ENCODE measurements around the gene SSBP4.

Gene SSBP4

DNA sequence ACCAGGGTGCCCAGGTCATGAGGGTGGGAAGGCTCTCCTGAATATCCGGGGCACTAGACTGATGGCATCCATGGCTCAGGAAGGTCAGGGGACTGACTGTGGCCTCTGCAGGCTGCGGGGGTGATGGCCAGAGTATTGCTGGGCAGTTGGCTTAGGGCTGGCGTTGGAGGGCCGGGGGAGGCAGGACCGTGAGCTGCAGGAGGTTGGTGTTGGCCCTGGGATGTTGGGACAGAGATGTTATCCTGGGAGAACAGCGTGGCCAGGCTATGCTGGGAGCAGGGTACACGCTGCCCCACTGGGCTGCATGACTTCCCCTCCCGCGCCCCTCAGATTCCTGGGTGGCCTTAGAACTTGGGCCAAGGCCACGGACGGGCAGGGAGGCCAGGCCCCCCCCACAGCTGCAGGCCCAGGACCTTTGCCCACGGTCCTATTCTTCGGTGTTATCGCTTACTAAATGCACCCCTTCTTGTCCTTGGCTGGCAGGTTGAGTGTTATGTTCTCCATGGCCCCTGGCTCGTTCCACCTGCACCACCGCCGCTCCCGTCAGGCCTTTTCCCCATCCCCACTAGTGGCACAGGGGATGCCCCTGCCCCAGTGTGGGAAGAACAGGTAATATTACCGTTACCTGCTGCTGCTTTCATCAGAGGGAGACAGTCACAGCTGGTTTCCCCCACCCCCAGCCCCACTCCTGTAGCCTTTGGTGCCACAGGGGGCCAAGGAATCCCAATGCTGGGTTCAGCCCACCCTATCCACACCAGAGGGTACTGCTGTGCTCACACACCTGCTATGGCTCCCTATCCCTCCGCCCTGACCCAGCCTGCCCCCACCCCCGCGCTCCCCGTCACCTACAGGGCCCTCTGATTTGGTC is 22.0 kb downstream of the SSBP4 start (continued):
- TF ChIP-seq, protein P1, sequence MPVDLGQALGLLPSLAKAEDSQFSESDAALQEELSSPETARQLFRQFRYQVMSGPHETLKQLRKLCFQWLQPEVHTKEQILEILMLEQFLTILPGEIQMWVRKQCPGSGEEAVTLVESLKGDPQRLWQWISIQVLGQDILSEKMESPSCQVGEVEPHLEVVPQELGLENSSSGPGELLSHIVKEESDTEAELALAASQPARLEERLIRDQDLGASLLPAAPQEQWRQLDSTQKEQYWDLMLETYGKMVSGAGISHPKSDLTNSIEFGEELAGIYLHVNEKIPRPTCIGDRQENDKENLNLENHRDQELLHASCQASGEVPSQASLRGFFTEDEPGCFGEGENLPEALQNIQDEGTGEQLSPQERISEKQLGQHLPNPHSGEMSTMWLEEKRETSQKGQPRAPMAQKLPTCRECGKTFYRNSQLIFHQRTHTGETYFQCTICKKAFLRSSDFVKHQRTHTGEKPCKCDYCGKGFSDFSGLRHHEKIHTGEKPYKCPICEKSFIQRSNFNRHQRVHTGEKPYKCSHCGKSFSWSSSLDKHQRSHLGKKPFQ (tag by site-specific recombination; IDR thresholded peaks at IDR 0.05), result no peak
- TF ChIP-seq ZEB2 (tag by site-specific recombination; IDR thresholded peaks at IDR 0.05), result no peak
- TF ChIP-seq GLIS2 (tag by site-specific recombination; IDR thresholded peaks at IDR 0.05), result 0 out of 2 replicates have a peak, but pooled peaks have one; percentile 7

DNA sequence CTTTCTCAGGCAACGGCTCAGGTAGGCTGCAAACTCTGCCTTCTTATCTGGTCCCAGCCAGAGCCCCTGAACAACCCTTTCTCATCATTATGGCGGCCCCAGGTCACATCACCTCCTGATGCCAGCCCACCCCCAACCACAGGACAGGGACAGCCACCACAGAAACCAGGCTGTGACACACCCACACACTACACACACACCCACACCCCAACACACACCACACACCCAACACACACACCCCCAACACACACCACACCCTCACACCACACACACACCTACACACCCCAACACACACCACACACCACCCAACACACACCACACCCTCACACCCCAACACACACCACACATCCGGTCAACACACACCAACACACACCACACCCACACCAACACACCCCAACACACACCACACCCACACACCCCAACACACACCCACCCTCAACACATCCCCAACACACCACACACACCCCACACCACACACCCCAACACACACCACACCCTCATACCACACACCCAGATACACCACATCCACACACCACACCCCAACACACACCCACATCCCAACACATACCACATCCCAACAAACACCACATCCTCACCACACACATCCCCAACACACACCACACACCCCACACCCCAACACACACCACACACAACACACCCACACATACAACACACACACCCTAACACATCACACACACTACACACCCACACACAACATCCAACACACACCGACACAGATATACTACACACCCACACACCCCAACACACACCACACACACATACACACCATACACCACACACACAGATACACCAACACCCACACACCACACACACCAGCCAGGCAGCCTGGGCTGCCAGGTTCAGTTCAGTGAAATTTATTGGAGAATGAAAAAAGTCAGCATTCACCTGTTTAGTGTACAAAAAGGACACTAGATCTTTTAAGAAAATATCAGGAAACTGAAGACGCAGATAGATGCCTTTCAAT is 22.9 kb downstream of the SSBP4 start:
- Histone ChIP-seq H3K27ac (ENCODE audit: extremely low read depth, low read depth, low read length) (no peak overlapping the region), H3K36me3 (ENCODE audit: control insufficient read depth in 2 of 2, insufficient read depth in 1 of 2, low read length in 2 of 2) (peaks cover 0 to 35% of the 10 kb centered on the region in 2 experiments; a peak in 2 of 3 replicates), H3K4me3 (ENCODE audit: low read depth, low read length) (no peak overlapping the region), H3K9me3 (ENCODE audit: control insufficient read depth, insufficient read depth, low read depth, low read length) (no peaks in the 10 kb centered on the region), H3K4me1 (ENCODE audit: control insufficient read depth, insufficient read depth, low read length) (peaks cover 9% of the 10 kb centered on the region)
- CTCF ChIA-PET, result interaction anchor here (0.7 to 3.2 kb wide), 3 partner anchors 9 to 20 kb away, joined by 3 to 25 read pairs (median 15); no protein-coding TSS in a partner anchor
- POLR2A ChIA-PET, result interaction anchor here (0.6 kb wide), 1 partner anchor 95 kb away, joined by 12 read pairs; no protein-coding TSS in a partner anchor
- peak; percentile 96 for TF ChIP-seq ZFHX2 (tag by site-specific recombination; conservative IDR thresholded peaks at IDR 0.05)
- no peak for TF ChIP-seq ZNF548 (tag by site-specific recombination; IDR thresholded peaks at IDR 0.05)
- peak; percentile 75; the same call in 1 of the 2 replicates for TF ChIP-seq HIC1 (tag by site-specific recombination; IDR thresholded peaks at IDR 0.05)
- TF ChIP-seq ZNF639 (tag by site-specific recombination; IDR thresholded peaks at IDR 0.05), result no peak
- no peak for TF ChIP-seq ZNF624 (tag by site-specific recombination; IDR thresholded peaks at IDR 0.05)
- TF ChIP-seq ZSCAN4 (tag by site-specific recombination; IDR thresholded peaks at IDR 0.05), result peak; percentile 15; the same call in 1 of the 2 replicates
- no peak for TF ChIP-seq ZFP69B (tag by site-specific recombination; IDR thresholded peaks at IDR 0.05)
- peak; percentile 97 for TF ChIP-seq KLF1 (tag by site-specific recombination; IDR thresholded peaks at IDR 0.05)
- no peak for TF ChIP-seq TRIM28 (IDR thresholded peaks at IDR 0.05; ENCODE audit: borderline replicate concordance, low read length)
- TF ChIP-seq, protein P2, sequence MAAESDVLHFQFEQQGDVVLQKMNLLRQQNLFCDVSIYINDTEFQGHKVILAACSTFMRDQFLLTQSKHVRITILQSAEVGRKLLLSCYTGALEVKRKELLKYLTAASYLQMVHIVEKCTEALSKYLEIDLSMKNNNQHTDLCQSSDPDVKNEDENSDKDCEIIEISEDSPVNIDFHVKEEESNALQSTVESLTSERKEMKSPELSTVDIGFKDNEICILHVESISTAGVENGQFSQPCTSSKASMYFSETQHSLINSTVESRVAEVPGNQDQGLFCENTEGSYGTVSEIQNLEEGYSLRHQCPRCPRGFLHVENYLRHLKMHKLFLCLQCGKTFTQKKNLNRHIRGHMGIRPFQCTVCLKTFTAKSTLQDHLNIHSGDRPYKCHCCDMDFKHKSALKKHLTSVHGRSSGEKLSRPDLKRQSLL (tag by site-specific recombination; IDR thresholded peaks at IDR 0.05), result no peak
- no peak for TF ChIP-seq RBAK (tag by site-specific recombination; IDR thresholded peaks at IDR 0.05)
- TF ChIP-seq ZSCAN30 (tag by site-specific recombination; IDR thresholded peaks at IDR 0.05), result no peak
- TF ChIP-seq ZBTB10 (tag by site-specific recombination; IDR thresholded peaks at IDR 0.05), result peak; percentile 39; the same call in 1 of the 2 replicates
- no peak for TF ChIP-seq YY1 (tag by site-specific recombination; IDR thresholded peaks at IDR 0.05)
- no peak for TF ChIP-seq TCF7L2 (IDR thresholded peaks at IDR 0.05; ENCODE audit: borderline replicate concordance, low read depth, low read length)
- 0 out of 2 replicates have a peak, but pooled peaks have one; percentile 19 for TF ChIP-seq ZNF707 (tag by site-specific recombination; IDR thresholded peaks at IDR 0.05)
- TF ChIP-seq, protein P1 (tag by site-specific recombination; IDR thresholded peaks at IDR 0.05), result peak; percentile 76
- TF ChIP-seq ZNF658 (tag by site-specific recombination; IDR thresholded peaks at IDR 0.05), result no peak
